ENCODE results near the gene AFF4. TPM values are rescaled to one million over a fixed set of nuclear protein-coding genes. Genes with fewer than 3 reads are reported as not detected.

AFF4 gene
- total RNA-seq, 2 donors from 2014 or later = 107 to 108 TPM

DNA sequence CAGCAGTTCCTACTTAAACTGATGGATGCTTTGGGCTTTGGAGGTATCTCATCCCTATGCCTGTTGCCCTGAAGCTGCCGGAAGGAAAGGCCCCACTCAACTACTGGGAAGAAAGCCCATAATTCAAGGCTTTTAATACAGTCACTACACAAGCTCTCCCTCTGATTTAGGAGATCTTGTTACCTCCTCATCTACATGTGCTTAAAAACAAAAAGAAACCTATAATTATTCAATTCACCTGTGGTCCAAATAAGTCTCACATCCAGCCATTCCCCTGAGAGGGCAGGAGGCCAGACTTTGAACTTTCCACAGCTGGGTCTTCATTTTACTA is 90.7 kb downstream of the AFF4 start:
- Histone ChIP-seq H3K27me3 (ENCODE audit: control insufficient read depth, insufficient read depth, low read length, poor library complexity, severe bottlenecking) (no peaks in the 10 kb centered on the region), H3K27ac (ENCODE audit: low read depth, low read length) (no peak overlapping the region), H3K9ac (ENCODE audit: extremely low read depth, low read length, poor library complexity, severe bottlenecking) (no peak overlapping the region), H3K4me3 (ENCODE audit: low read length) (no peak overlapping the region), H3K9me3 (ENCODE audit: control insufficient read depth, low read length) (no peaks in the 10 kb centered on the region), H3K4me1 (ENCODE audit: control insufficient read depth, insufficient read depth, low read length) (peaks cover 6% of the 10 kb centered on the region), H3K36me3 (ENCODE audit: control insufficient read depth, insufficient read depth, low read length) (peaks cover 89% of the 10 kb centered on the region)
- TF ChIP-seq, protein P1, sequence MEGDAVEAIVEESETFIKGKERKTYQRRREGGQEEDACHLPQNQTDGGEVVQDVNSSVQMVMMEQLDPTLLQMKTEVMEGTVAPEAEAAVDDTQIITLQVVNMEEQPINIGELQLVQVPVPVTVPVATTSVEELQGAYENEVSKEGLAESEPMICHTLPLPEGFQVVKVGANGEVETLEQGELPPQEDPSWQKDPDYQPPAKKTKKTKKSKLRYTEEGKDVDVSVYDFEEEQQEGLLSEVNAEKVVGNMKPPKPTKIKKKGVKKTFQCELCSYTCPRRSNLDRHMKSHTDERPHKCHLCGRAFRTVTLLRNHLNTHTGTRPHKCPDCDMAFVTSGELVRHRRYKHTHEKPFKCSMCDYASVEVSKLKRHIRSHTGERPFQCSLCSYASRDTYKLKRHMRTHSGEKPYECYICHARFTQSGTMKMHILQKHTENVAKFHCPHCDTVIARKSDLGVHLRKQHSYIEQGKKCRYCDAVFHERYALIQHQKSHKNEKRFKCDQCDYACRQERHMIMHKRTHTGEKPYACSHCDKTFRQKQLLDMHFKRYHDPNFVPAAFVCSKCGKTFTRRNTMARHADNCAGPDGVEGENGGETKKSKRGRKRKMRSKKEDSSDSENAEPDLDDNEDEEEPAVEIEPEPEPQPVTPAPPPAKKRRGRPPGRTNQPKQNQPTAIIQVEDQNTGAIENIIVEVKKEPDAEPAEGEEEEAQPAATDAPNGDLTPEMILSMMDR (conservative IDR thresholded peaks at IDR 0.05) = no peak
- Mint-ChIP-seq H3K27ac (no peak overlapping the region), H3K27me3 (ENCODE audit: insufficient read depth) (no peaks in the 10 kb centered on the region), H3K4me3 (no peak overlapping the region), H3K9me3 (no peaks in the 10 kb centered on the region), H3K4me1 (no peaks in the 10 kb centered on the region), H3K36me3 (ENCODE audit: low read depth) (peaks cover 26% of the 10 kb centered on the region)
- WGBS, 2 experiments (ENCODE audit: insufficient coverage in 1 of 2, insufficient read length in 1 of 2) = 97 to 100% methylated on average over 1 of the region's 1 CpG
- DNase-seq = no peak

DNA sequence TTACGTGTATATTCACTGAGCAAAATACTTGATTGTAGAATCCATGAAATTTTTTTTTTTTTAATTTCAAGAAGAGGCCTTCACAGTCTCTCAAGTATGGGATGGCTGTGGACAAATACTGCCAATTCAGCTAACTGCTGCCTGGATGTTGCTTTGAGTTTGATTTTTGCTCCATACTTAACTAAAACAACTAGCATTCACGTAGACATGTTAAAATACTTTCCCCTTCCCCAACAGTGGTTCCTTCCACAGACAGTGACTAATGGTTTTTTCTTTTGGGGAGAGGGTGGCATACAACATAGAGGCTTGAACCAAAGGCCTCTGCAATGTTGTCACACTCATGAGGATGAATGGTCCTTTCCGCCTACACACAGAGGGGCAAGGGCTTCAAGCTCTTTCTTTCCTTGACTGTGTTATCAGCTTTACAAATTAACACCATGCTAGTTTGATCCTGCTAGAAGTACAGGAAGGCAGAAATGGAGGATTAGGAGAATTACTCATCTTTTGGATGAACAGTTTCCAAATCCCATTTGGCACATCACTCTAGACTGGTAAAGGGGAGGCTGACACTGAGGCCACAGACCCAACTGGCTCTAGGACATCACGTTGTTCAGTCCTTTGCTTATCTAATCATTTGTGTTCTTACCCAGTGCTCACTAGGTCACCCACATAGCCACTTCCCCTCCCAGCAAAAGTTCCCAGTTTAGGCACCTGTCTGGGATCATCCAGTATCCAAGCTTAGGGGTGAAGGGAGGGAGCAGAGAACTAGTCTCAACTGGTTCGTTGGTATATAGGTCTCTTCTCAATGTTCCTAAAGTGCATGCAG is 91.8 kb downstream of the AFF4 start:
- 95 to 100% methylated on average over 2 to 5 of the region's 5 CpGs for WGBS, 2 experiments (ENCODE audit: insufficient coverage in 1 of 2, insufficient read length in 1 of 2)
- H3K27ac Mint-ChIP-seq = no peak overlapping the region
- Histone ChIP-seq H3K4me1 (ENCODE audit: control insufficient read depth, insufficient read depth, low read length) (peaks cover 6% of the 10 kb centered on the region), H3K36me3 (ENCODE audit: control insufficient read depth, insufficient read depth, low read length) (peaks cover 82% of the 10 kb centered on the region), H3K9ac (ENCODE audit: extremely low read depth, low read length, poor library complexity, severe bottlenecking) (no peak overlapping the region), H3K27ac (ENCODE audit: low read depth, low read length) (no peak overlapping the region), H3K9me3 (ENCODE audit: control insufficient read depth, low read length) (no peaks in the 10 kb centered on the region), H3K4me3 (ENCODE audit: low read length) (no peak overlapping the region), H3K27me3 (ENCODE audit: control insufficient read depth, insufficient read depth, low read length, poor library complexity, severe bottlenecking) (no peaks in the 10 kb centered on the region)
- H3K4me3 Mint-ChIP-seq = no peak overlapping the region
- no peak for DNase-seq
- TF ChIP-seq, protein P1 (conservative IDR thresholded peaks at IDR 0.05) = no peak
- peaks cover 7% of the 10 kb centered on the region for H3K4me1 Mint-ChIP-seq
- H3K36me3 Mint-ChIP-seq (ENCODE audit: low read depth) = peaks cover 33% of the 10 kb centered on the region
- H3K27me3 Mint-ChIP-seq (ENCODE audit: insufficient read depth) = no peaks in the 10 kb centered on the region
- no peaks in the 10 kb centered on the region for H3K9me3 Mint-ChIP-seq

DNA sequence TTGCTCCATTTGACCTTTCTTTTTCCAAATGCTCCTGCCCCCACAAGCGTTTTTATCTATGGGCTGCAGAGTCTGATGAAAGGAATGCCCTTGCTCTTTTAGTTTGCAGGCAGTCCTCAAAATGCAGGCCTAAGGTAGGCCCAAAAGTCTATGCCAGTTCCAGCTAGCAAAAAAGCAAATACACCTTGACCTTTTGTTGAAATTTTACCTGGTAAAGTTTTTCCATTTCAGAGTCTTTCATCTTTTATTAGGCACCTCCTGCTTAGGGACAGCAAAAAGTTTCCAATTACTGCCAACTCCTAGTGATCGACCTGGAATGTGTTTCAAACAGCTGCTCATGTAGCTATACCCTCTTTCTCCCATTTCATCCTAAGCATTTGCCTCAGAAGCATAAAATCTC is 92.6 kb downstream of the AFF4 start:
- Histone ChIP-seq H3K36me3 (ENCODE audit: control insufficient read depth, insufficient read depth, low read length) (peaks cover 74% of the 10 kb centered on the region), H3K27me3 (ENCODE audit: control insufficient read depth, insufficient read depth, low read length, poor library complexity, severe bottlenecking) (no peaks in the 10 kb centered on the region), H3K9me3 (ENCODE audit: control insufficient read depth, low read length) (no peaks in the 10 kb centered on the region), H3K27ac (ENCODE audit: low read depth, low read length) (no peak overlapping the region), H3K4me1 (ENCODE audit: control insufficient read depth, insufficient read depth, low read length) (peaks cover 8% of the 10 kb centered on the region), H3K4me3 (ENCODE audit: low read length) (no peak overlapping the region), H3K9ac (ENCODE audit: extremely low read depth, low read length, poor library complexity, severe bottlenecking) (no peak overlapping the region)
- H3K9me3 Mint-ChIP-seq = no peaks in the 10 kb centered on the region
- H3K27ac Mint-ChIP-seq = no peak overlapping the region
- H3K4me1 Mint-ChIP-seq = peaks cover 10% of the 10 kb centered on the region
- no peak overlapping the region for H3K4me3 Mint-ChIP-seq
- TF ChIP-seq, protein P1 (conservative IDR thresholded peaks at IDR 0.05) = no peak
- WGBS, 2 experiments (ENCODE audit: insufficient coverage in 1 of 2, insufficient read length in 1 of 2) = 91 to 94% methylated on average over 2 of the region's 2 CpGs
- H3K36me3 Mint-ChIP-seq (ENCODE audit: low read depth) = peaks cover 29% of the 10 kb centered on the region
- DNase-seq = no peak
- no peaks in the 10 kb centered on the region for H3K27me3 Mint-ChIP-seq (ENCODE audit: insufficient read depth)
